HG03565 (cell line): ENCODE data around the gene PDZRN3.
"Not testable (repeated sequence)": the region's sequence is repeated elsewhere in the genome, so short reads cannot be mapped to it uniquely, and the experiment has no call there.

ENCODE experiments used
- ATAC-seq: cut with Tn5 transposase; IDR thresholded peaks from one replicate; pipeline ENCODE4 v1.9.1; 2021; ENCODE audit warnings: mild to moderate bottlenecking, moderate library complexity; ENCODE audit not compliant: unreplicated experiment

The PDZRN3 gene

DNA sequence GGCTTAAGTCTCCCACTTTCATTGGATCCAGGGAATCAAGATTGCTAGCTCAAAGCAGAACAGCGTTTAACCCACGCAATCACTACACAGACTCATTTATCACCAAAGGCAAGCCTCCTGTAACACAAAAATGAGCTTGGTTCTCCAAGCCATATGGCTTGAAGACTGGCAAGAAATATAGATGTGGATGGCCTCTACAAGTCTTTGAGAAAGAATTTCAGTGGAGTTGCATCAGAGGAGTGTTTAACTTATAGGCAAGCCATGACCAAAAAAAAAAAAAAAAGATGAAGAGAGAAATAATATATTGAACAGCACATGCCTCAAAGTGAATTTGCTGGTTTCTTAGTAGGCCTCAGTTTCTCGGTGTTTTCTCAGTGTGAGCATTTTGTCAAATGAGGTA, 27.3 kb downstream of the PDZRN3 start:
- no peak for ATAC-seq

DNA sequence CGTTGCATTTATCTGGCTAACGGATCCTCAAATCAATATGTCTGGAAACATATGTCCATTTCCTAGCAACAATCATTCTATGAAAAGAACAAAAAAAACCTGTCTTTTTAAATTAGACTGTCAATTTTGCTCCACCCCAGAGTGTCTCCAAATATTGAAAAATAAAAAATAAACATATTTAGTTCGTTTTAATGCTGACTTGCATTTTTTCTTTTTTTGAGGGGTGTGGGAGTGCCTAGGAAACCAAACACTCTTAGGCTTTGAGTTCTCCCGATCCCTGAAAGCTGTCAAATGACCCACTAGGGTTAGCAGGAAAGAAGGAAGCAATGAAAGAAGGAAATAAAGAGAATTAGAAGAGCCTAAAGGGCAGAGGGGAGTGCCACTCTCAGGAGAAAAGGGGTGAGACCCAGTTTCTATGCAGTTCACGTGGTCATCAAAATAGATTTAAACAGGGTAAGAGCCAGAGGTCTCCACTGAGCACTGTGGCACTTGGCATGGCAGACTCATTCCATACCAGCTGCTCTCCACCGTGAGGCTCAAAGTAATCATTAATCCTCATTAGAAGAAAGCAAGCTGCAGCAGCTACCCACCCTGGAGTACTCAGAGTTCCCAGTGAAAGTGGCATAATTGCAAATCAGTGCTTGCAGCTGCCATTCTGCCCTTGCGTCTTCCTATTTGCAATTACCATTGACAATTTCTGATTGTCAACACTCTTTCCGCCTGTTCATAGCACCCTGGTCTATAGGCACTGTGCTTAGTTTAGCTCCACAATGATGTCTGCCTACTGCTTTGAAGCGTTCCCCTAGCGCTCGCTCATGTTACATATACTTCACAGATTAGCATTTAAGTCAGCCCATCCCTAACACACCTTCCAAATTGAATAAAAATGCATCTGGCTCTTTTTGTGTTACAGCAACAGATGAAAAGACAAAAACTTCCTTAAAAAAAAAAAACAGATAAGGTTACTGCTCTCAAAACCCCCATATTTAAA, 32.3 kb downstream of the PDZRN3 start:
- no peak for ATAC-seq

DNA sequence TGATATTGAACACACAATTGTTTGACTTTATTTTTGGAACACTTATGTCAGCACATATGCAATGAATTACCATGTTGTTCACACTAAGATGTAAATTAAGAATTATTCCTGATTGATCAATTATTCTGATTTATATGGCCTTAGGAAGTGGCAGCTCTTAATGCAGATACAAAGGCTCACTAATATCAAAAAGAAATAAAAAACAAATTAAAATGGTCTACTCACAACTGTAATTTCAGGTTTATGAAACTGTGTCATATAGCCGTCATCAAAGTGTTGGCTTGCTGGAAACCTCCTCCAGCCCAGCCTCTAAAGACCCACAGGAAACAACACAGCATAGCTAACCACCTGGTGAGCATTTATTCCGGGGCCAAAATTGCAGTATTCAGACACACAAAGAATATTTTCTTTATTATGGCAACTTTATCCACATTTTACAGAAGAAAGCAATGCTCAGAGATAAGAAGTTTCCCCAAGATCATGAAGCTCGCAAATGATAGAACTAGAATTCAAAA, 33.4 kb downstream of the PDZRN3 start:
- ATAC-seq, result no peak

- no peak for ATAC-seq
Measured at GRCh38 chr3:73586628-73587027, 38.1 kb downstream of the PDZRN3 start.

DNA sequence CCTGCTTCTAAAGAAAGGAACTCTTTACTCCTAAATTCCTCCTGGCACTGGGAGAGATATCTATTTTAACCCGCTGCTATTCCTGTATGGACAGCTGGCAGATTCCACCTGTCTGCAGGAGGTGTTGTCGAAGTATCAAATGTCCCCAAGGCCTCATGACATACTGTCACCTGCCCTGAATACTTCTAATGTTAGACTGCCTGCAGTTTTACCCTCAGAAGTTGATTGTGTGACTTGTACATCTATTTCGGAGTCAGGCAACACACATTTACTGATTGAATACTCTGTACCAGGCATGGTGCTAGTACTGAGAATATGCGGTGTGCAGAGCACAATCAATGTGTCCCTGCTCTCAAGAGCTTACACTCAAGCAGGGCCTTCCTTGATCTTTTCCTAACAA, 38.6 kb downstream of the PDZRN3 start:
- no peak for ATAC-seq

GRCh38 chr3:73584873-73585272, 39.9 kb downstream of the PDZRN3 start:
- ATAC-seq, result no peak

DNA sequence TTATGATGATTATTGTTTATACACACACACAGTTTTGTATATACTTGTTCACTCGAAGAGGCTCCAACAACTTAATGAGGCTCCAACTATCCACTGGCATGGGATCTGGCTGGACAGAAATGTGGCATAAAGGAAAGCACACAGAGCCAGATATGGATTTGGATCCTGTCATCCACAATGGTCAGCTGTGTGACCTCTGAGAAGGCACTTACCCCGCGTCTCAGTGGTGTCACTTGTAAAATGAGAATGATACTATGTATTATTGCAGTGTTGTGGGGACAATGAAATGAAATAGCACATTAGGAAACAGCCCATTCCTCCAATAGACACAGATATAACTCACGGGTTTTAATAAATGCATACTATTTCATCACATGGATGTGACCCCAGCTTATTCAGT, 42.2 kb downstream of the PDZRN3 start:
- no peak for ATAC-seq

DNA sequence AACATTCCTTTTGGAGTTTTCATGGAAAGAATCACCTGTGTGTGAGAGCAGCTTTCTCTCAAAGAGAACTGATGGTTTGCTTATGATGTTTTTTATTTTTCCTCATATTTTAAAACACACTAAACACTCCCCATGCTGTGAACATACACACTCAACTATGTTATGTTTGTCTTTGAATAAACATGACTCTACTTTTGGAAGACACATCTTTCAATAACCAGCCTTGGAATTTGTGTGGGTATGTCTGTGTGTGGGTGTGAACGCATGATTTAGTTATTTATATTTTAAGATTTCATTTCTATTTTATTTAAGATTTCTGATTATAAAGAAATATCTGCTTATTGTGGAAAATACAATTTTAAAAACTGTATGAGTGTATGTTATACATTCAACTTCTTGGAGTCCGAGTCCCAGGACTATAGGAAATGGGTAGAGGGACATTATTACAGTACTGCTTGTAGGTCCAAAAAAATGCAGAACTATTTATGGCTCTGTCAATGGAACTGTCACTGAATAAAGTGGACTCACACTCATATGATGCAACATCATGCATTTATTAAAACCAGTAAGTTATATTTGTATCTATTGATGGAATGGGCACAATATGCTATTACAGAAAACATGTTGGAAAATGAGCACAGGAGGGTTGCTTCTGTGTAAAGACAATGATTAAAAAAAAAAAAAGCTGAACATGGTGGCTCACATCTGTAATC, 43.5 kb downstream of the PDZRN3 start:
- ATAC-seq, result no peak

DNA sequence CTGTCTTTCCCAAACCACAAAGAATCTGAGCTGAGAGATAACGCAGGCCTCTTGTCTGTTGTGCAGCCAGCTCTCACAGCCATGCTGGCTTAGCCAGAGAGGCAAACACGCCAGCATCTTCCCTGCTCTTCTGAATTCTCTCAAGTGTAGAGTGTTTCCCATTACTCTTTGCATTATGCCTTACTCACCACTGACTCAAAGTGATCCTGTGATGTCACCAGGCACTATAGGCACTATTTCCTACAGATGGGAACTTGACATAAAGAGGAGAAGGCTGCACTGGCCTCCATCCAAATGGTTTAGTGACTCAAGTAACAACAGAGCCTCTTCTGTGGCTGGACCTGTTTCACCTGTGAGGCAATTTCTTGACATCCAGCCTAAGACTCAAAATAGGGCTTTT, 44.4 kb downstream of the PDZRN3 start:
- ATAC-seq, result no peak

DNA sequence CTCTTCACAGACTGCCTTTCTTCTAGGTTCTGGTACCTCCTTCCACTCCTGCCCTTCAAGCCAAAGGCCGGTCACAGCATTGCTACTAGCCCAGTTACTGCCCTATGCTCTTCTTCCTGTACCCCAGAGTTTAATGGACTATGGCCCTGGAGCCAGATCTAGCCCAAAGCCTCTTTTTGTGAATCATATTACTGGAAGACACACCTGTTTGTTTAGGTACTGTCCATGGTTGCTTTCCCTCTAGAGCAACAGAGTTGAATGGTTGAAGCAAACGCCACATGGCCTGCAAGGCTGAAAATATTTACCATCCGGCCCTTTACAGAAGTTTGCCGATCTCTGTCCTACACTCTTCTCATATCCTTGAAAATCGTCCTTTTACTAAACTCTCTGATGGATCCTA, 47.0 kb downstream of the PDZRN3 start:
- no peak for ATAC-seq

DNA sequence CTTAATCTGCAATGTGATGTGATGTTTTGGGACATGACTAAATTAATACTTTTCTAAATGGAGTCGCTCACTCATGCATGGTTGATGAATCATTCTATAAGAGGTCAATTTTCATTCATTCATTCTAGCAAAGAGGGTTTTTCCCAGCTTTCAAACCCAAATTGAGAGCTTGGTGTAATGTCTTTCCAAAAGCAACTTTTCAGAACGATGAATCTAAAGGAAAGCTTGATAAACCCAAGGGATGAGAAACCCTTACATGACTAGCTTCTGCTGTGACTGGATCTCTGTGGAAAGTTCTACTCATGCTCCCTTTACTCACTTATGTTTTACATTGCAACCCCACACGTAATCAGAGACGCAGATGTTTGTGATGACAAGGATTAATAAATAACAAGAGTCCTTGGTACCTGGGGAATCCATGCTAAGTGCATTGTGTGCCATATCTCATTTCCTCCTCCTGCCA, 47.7 kb downstream of the PDZRN3 start:
- no peak for ATAC-seq

DNA sequence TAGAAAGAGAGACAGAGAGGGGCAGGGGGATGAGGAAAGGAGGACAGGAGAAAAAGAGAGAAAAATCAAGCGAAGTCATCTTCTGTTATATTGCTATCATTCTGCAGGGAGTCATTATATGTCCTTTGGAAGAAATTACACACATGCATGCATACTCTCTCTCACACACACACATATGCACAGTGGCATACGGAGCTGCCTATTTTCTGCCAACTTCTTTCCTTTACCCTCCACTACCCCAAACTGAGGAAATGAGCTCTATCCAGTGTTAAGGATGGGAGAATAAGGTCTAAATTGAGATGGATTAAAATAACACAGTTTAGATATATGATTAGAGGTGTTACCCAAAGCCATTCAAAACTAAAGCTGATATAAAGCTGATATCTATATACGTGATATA, 48.8 kb downstream of the PDZRN3 start:
- no peak for ATAC-seq

DNA sequence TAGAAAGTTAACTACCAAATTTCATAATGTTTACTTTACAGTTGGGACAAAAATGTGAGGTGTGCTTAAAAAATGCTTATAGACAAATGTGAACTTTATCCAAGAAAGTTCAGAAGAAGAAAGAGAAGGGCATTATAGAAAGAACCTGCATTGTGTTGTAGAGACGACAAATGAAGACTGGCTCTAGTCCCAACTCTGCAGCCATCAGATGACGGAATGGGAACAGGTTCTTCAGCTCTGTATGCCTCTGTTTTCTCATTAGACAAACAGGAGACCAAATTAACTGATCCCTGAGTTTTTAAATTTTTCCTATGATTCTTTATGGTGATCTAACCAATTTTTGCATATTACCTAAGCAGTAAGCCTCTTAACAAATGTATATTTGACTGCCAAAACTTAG, 49.2 kb downstream of the PDZRN3 start:
- ATAC-seq, result no peak

- no peak for ATAC-seq
Measured at GRCh38 chr3:73573204-73573603, 51.5 kb downstream of the PDZRN3 start.

GRCh38 chr3:73572368-73572767, 52.4 kb downstream of the PDZRN3 start:
- ATAC-seq, result no peak

- ATAC-seq, result no peak
Measured at GRCh38 chr3:73571238-73571794, 53.4 kb downstream of the PDZRN3 start.

DNA sequence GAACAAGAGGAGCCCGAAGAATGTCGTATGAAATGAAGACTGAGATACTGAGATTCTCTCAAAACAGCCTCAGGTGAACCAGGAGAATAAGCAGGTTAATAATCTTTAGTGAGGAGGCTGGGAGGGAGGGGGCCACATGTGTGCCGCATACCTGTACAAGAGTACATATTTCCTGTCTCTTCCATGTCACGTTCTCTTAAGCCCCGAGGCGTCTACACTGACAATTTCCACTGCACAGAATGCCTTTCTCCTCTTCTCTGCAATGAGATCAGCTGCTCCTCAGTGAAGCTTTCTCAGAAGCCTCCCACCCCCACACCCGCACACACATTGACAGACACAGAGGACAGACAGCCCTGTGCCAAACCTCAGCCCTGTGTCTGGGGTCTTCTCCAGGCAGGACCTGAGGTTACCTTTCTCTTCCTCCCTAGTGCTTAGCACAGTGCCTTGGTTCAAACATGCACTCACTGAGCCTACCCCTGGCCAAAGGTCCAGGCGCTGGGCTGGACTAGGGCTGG, 55.4 kb downstream of the PDZRN3 start:
- no peak for ATAC-seq

GRCh38 chr3:73568371-73568862, 56.3 kb downstream of the PDZRN3 start:
- ATAC-seq, result no peak

- not testable (repeated sequence) for ATAC-seq
Measured at GRCh38 chr3:73565374-73565773, 59.4 kb downstream of the PDZRN3 start.

GRCh38 chr3:73563896-73564582, 60.7 kb downstream of the PDZRN3 start:
- no peak for ATAC-seq
